SJSA1 (cell line): ENCODE measurements around the gene PROM2. TPM values are rescaled to one million over a fixed set of nuclear protein-coding genes. Genes with fewer than 3 reads are reported as not detected.
"Not testable (repeated sequence)": the region's sequence is repeated elsewhere in the genome, so short reads cannot be mapped to it uniquely, and the experiment has no call there.

ENCODE experiments used
- DNase-seq, 2 experiments: peaks; one replicate each; pipeline ENCODE4 v3.0.0-alpha.2; 2015 to 2020; ENCODE audit warnings: low spot score in 2 of 2, low read depth in 1 of 2
- H3K27ac ChIP-seq: fragments of 250-450 bp; sonication (Bioruptor Pico); 2 replicates; pipeline ENCODE4 v1.5.1; 2020; ENCODE audit warnings: mild to moderate bottlenecking, moderate library complexity
- H3K27me3 ChIP-seq: fragments of 250-450 bp; sonication (Bioruptor Pico); replicated peaks from 2 replicates; pipeline ENCODE4 v1.5.1; 2020; ENCODE audit warnings: mild to moderate bottlenecking, moderate library complexity
- H3K36me3 ChIP-seq: fragments of 250-450 bp; sonication (Bioruptor Pico); 2 replicates; pipeline ENCODE4 v1.5.1; 2020; ENCODE audit warnings: mild to moderate bottlenecking
- H3K4me1 ChIP-seq: fragments of 250-450 bp; sonication (Bioruptor Pico); replicated peaks from 2 replicates; pipeline ENCODE4 v1.6.1; 2021; ENCODE audit warnings: mild to moderate bottlenecking
- H3K4me3 ChIP-seq: fragments of 250-450 bp; sonication (Bioruptor Pico); 2 replicates; pipeline ENCODE4 v1.5.1; 2020; ENCODE audit warnings: mild to moderate bottlenecking
- H3K9me3 ChIP-seq: fragments of 250-450 bp; sonication (Bioruptor Pico); replicated peaks from 2 replicates; pipeline ENCODE4 v1.5.1; 2020; ENCODE audit warnings: mild to moderate bottlenecking
- total RNA-seq: library from RNA; depleted of rRNA; stranded (reverse); fragments of >200 nt; shearing (Covaris generic); gene quantifications from 2 replicates; pipeline ENCODE4 v1.2.3, GENCODE V29; 2014; rRNA removed

PROM2 gene
- total RNA-seq = 9.2 TPM in 1 of 2 replicates, not detected in the other

GRCh38 chr2:95274291-95275150 is at the start of gene PROM2:
PROM2 (plus strand) TSS chr2:95274449; CDS start chr2:95274586, 137 bp downstream.
- H3K9me3 ChIP-seq = no peaks in the 10 kb centered on the region
- H3K27ac ChIP-seq = no peak within 1 kb of the TSS
- no peaks in the 10 kb centered on the region for H3K4me1 ChIP-seq
- peak in 1 of 2 experiments; percentile 41 for DNase-seq
- no peak within 1 kb of the TSS for H3K4me3 ChIP-seq
- no peaks in the 10 kb centered on the region for H3K27me3 ChIP-seq
- H3K36me3 ChIP-seq = no peaks in the 10 kb centered on the region

- Histone ChIP-seq H3K36me3 (no peaks in the 10 kb centered on the region), H3K27me3 (no peaks in the 10 kb centered on the region), H3K9me3 (peaks cover 4% of the 10 kb centered on the region; the same call in 1 of the 2 replicates), H3K4me1 (no peaks in the 10 kb centered on the region), H3K4me3 (no peak overlapping the region), H3K27ac (no peak overlapping the region)
- DNase-seq = no peak
Measured at GRCh38 chr2:95225658-95226057, 48.6 kb upstream of the PROM2 start.

- no peaks in the 10 kb centered on the region; the same call in 1 of the 2 replicates for H3K9me3 ChIP-seq
- H3K27me3 ChIP-seq = no peaks in the 10 kb centered on the region
- DNase-seq = peak; percentile 4 to 56
Measured at GRCh38 chr2:95231723-95232122, 42.5 kb upstream of the PROM2 start.

GRCh38 chr2:95232232-95232631 is 42.0 kb upstream of the PROM2 start:
- no peak overlapping the region for H3K4me3 ChIP-seq
- DNase-seq = no peak
- H3K4me1 ChIP-seq = no peaks in the 10 kb centered on the region
- H3K36me3 ChIP-seq = no peaks in the 10 kb centered on the region
- H3K9me3 ChIP-seq = no peaks in the 10 kb centered on the region; the same call in 1 of the 2 replicates
- H3K27me3 ChIP-seq = no peaks in the 10 kb centered on the region
- H3K27ac ChIP-seq = no peak overlapping the region

More at GRCh38 chr2:95231723-95232122, 42.5 kb upstream of the PROM2 start:
- Histone ChIP-seq H3K4me3 (no peak overlapping the region), H3K36me3 (no peaks in the 10 kb centered on the region), H3K27ac (no peak overlapping the region), H3K4me1 (no peaks in the 10 kb centered on the region)

GRCh38 chr2:95234286-95234785 is 39.9 kb upstream of the PROM2 start:
- Histone ChIP-seq H3K36me3 (no peaks in the 10 kb centered on the region), H3K9me3 (peaks cover 4% of the 10 kb centered on the region; the same call in 1 of the 2 replicates), H3K4me1 (no peaks in the 10 kb centered on the region), H3K4me3 (no peak overlapping the region), H3K27ac (no peak overlapping the region), H3K27me3 (no peaks in the 10 kb centered on the region)
- no peak for DNase-seq

GRCh38 chr2:95234816-95235215 is 39.4 kb upstream of the PROM2 start:
- Histone ChIP-seq H3K4me3 (no peak overlapping the region), H3K27me3 (no peaks in the 10 kb centered on the region), H3K9me3 (peaks cover 4% of the 10 kb centered on the region; the same call in 1 of the 2 replicates), H3K27ac (no peak overlapping the region), H3K4me1 (no peaks in the 10 kb centered on the region), H3K36me3 (no peaks in the 10 kb centered on the region)
- DNase-seq = no peak

GRCh38 chr2:95238131-95238530 is 36.1 kb upstream of the PROM2 start:
- no peak for DNase-seq
- no peak overlapping the region for H3K4me3 ChIP-seq
- no peak overlapping the region for H3K27ac ChIP-seq
- H3K27me3 ChIP-seq = no peaks in the 10 kb centered on the region
- H3K36me3 ChIP-seq = no peaks in the 10 kb centered on the region
- H3K9me3 ChIP-seq = peaks cover 6% of the 10 kb centered on the region; the same call in 1 of the 2 replicates
- H3K4me1 ChIP-seq = no peaks in the 10 kb centered on the region

- Histone ChIP-seq H3K9me3 (peaks cover 6% of the 10 kb centered on the region; the same call in 1 of the 2 replicates), H3K4me3 (no peak overlapping the region), H3K36me3 (no peaks in the 10 kb centered on the region), H3K4me1 (no peaks in the 10 kb centered on the region), H3K27ac (no peak overlapping the region), H3K27me3 (no peaks in the 10 kb centered on the region)
- no peak for DNase-seq
Measured at GRCh38 chr2:95240091-95240490, 34.2 kb upstream of the PROM2 start.

- no peaks in the 10 kb centered on the region for H3K4me1 ChIP-seq
- H3K27ac ChIP-seq = no peak overlapping the region
- no peaks in the 10 kb centered on the region for H3K36me3 ChIP-seq
- no peak overlapping the region for H3K4me3 ChIP-seq
- H3K9me3 ChIP-seq = peaks cover 6% of the 10 kb centered on the region; the same call in 1 of the 2 replicates
- no peak for DNase-seq
- no peaks in the 10 kb centered on the region for H3K27me3 ChIP-seq
Measured at GRCh38 chr2:95240556-95240955, 33.7 kb upstream of the PROM2 start.

- not testable (repeated sequence) for DNase-seq, H3K9me3 ChIP-seq, H3K36me3 ChIP-seq, H3K4me1 ChIP-seq, H3K4me3 ChIP-seq, H3K27me3 ChIP-seq, H3K27ac ChIP-seq
Measured at GRCh38 chr2:95242084-95242483, 32.2 kb upstream of the PROM2 start.

GRCh38 chr2:95258271-95258670 is 16.0 kb upstream of the PROM2 start:
- Histone ChIP-seq H3K4me1 (no peaks in the 10 kb centered on the region), H3K27ac (no peak overlapping the region), H3K9me3 (no peaks in the 10 kb centered on the region), H3K36me3 (no peaks in the 10 kb centered on the region), H3K27me3 (no peaks in the 10 kb centered on the region), H3K4me3 (no peak overlapping the region)
- no peak for DNase-seq

- H3K9me3 ChIP-seq = no peaks in the 10 kb centered on the region
- H3K36me3 ChIP-seq = no peaks in the 10 kb centered on the region
- no peaks in the 10 kb centered on the region for H3K27me3 ChIP-seq
- no peaks in the 10 kb centered on the region for H3K4me1 ChIP-seq
- DNase-seq = peak in 1 of 2 experiments; percentile 24
- H3K4me3 ChIP-seq = no peak overlapping the region
- no peak overlapping the region for H3K27ac ChIP-seq
Measured at GRCh38 chr2:95260028-95261023, 13.9 kb upstream of the PROM2 start.

- no peak for DNase-seq
- H3K36me3 ChIP-seq = no peaks in the 10 kb centered on the region
- no peak overlapping the region for H3K4me3 ChIP-seq
- H3K4me1 ChIP-seq = no peaks in the 10 kb centered on the region
- H3K9me3 ChIP-seq = no peaks in the 10 kb centered on the region
- H3K27me3 ChIP-seq = no peaks in the 10 kb centered on the region
- no peak overlapping the region for H3K27ac ChIP-seq
Measured at GRCh38 chr2:95261602-95262001, 12.6 kb upstream of the PROM2 start.
